Smooth muscle cell (in vitro differentiated cells): Measurements from ENCODE around the gene SEMA4F. TPM values are rescaled to one million over a fixed set of nuclear protein-coding genes. Genes with fewer than 3 reads are reported as not detected.

Source experiments
- DNase-seq: peaks from one replicate; lab custom pipeline; 2025; ENCODE audit not compliant: unreplicated experiment; lab: John Stamatoyannopoulos, UW
- H2AFZ ChIP-seq: fragments of 200-600 bp; sonication (generic); 2 replicates; pipeline ENCODE4 v1.6.0; 2016; ENCODE audit warnings: antibody characterized with exemption, low read depth, mild to moderate bottlenecking
- H3F3A ChIP-seq: fragments of 200-600 bp; sonication (generic); 2 replicates; pipeline ENCODE4 v1.6.0; 2017; ENCODE audit warnings: antibody characterized with exemption, low read depth
- H3K27ac ChIP-seq: fragments of 200-600 bp; sonication (generic); 2 replicates; pipeline ENCODE4 v1.5.1; 2016; ENCODE audit warnings: low read depth, mild to moderate bottlenecking
- H3K27me3 ChIP-seq: fragments of 200-600 bp; sonication (generic); 2 replicates; pipeline ENCODE4 v1.6.1; 2016; ENCODE audit warnings: low read depth, mild to moderate bottlenecking
- H3K36me3 ChIP-seq: fragments of 200-600 bp; sonication (generic); 2 replicates; pipeline ENCODE4 v1.5.1; 2016; ENCODE audit warnings: low read depth
- H3K4me1 ChIP-seq: fragments of 200-600 bp; sonication (generic); 2 replicates; pipeline ENCODE4 v1.5.1; 2016; ENCODE audit warnings: low read depth
- H3K4me2 ChIP-seq: fragments of 200-600 bp; sonication (generic); 2 replicates; pipeline ENCODE4 v1.6.0; 2016; ENCODE audit warnings: mild to moderate bottlenecking
- H3K4me3 ChIP-seq: fragments of 200-600 bp; sonication (generic); 2 replicates; pipeline ENCODE4 v1.5.1; 2016; ENCODE audit warnings: mild to moderate bottlenecking
- H3K79me2 ChIP-seq: fragments of 200-600 bp; sonication (generic); 2 replicates; pipeline ENCODE4 v1.6.0; 2016; ENCODE audit warnings: low read depth, mild to moderate bottlenecking
- H3K9ac ChIP-seq: fragments of 200-600 bp; sonication (generic); 2 replicates; pipeline ENCODE4 v1.6.0; 2016; ENCODE audit warnings: low read depth
- H3K9me3 ChIP-seq: fragments of 200-600 bp; sonication (generic); replicated peaks from 2 replicates; pipeline ENCODE4 v1.5.1; 2016; ENCODE audit warnings: low read depth
- H4K20me1 ChIP-seq: fragments of 200-600 bp; sonication (generic); 2 replicates; pipeline ENCODE4 v1.6.0; 2016; ENCODE audit warnings: low read depth
- CTCF ChIP-seq: fragments of 200-600 bp; sonication (generic); IDR thresholded peaks from 2 replicates; pipeline ENCODE4 v1.5.1; 2017; ENCODE audit warnings: borderline replicate concordance, mild to moderate bottlenecking, antibody characterized with exemption; ENCODE audit not compliant: insufficient read depth, poor library complexity, severe bottlenecking
- WGBS: methylation state at CpG from one replicate; pipeline ENCODE4 v1.1.7; 2016; ENCODE audit warnings: low lambda C conversion rate; 5-methylcytosine and 5-hydroxymethylcytosine counted together
- polyA plus RNA-seq: library from polyadenylated mRNA; unstranded; fragments of >200 nt; fragmentation: Nextera tagmentation; extraction: Ambion mirVana; gene quantifications from 2 replicates; pipeline ENCODE4 v1.2.1, GENCODE V29; 2016
- total RNA-seq: library from RNA; depleted of rRNA; stranded (reverse); fragments of >200 nt; gene quantifications from 2 replicates; pipeline ENCODE4 v1.2.3, GENCODE V29; 2014

SEMA4F gene
- total and polyA plus RNA-seq, 2 experiments from 2014 or later, result 8.5 to 16.7 TPM

DNA sequence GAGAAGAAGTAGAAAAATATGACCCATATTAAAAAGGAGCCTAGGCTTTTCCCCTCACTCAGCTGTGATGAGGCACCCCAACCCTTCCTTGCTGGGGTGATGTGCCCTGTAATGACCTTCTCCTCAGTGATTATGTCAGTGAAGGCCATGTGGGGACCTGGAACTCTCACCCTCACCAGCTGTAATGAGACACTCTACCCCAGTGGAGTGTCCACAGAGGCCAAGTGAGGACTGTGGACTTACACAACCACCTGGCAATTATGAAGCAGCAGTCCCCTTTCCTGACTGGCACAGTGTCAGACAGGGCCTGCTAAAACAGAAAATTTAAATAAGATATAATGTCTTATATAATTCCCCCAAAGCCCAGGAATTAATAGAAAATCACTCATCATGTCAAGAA lies 54.2 kb downstream of the SEMA4F start:
- TF ChIP-seq CTCF, result no peak
- H3K27ac ChIP-seq, result no peak overlapping the region
- H3K9ac ChIP-seq, result no peak overlapping the region
- H3F3A ChIP-seq, result no peaks in the 10 kb centered on the region
- H3K36me3 ChIP-seq, result no peaks in the 10 kb centered on the region
- H3K4me2 ChIP-seq, result no peak overlapping the region
- H3K4me1 ChIP-seq, result no peaks in the 10 kb centered on the region
- H3K4me3 ChIP-seq, result no peak overlapping the region
- DNase-seq, result no peak
- no peaks in the 10 kb centered on the region for H4K20me1 ChIP-seq
- H2AFZ ChIP-seq, result no peak overlapping the region
- no peaks in the 10 kb centered on the region for H3K79me2 ChIP-seq
- H3K27me3 ChIP-seq, result peaks cover 7% of the 10 kb centered on the region
- H3K9me3 ChIP-seq, result no peaks in the 10 kb centered on the region

GRCh38 chr2:74708883-74709282 lies 54.8 kb downstream of the SEMA4F start:
- no peak overlapping the region for H3K27ac ChIP-seq
- 69% methylated on average over 4 of the region's 4 CpGs for WGBS
- no peaks in the 10 kb centered on the region for H3K9me3 ChIP-seq
- no peak overlapping the region for H3K4me3 ChIP-seq
- no peaks in the 10 kb centered on the region for H3K4me1 ChIP-seq
- TF ChIP-seq CTCF, result no peak
- H3K27me3 ChIP-seq, result peaks cover 13% of the 10 kb centered on the region
- no peaks in the 10 kb centered on the region for H4K20me1 ChIP-seq
- H3K9ac ChIP-seq, result no peak overlapping the region
- H3K36me3 ChIP-seq, result no peaks in the 10 kb centered on the region
- no peak overlapping the region for H2AFZ ChIP-seq
- H3K4me2 ChIP-seq, result no peak overlapping the region
- H3F3A ChIP-seq, result no peaks in the 10 kb centered on the region
- no peaks in the 10 kb centered on the region for H3K79me2 ChIP-seq
- DNase-seq, result no peak

DNA sequence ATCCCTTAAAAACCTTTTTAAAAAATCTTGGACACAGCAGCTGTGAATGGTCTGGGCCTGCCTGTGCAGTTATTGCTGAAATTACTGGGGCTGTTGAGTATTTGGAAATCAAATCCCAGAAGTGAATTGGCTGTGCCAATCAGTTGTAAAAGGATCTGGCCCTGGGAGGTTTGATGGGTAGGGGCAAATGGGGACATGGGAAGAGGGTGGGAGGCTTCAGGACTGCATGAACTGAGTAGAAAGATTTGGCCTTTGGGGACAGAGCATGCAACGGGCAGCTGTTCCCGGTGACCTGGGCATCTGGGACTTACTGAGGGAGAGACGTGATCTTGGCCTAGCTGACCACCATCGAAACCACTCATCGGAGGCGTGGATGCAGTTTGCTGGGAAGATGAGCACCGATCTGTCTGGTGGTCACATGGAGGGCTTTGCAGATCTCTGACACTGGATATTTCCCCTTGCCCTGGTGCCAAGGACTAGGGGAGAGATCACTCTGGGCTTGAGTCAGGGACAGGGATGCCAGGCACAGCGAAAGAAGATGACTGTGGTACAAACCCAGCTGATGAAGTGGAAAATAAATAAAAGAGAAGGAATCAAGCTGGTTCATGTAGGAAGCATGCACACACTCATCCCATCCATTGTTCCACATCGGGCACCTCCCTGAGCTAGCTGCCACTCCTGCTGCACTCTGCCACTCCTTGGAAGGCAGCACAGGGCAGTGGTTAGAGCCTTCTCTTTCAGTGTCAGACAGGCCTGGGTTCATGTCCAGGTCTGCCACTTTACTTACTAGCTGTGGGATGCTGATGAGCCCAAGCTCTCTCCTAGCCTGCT lies 58.4 kb downstream of the SEMA4F start:
- H3K4me2 ChIP-seq, result no peak overlapping the region
- H3K27ac ChIP-seq, result no peak overlapping the region
- no peaks in the 10 kb centered on the region for H3F3A ChIP-seq
- no peak overlapping the region for H3K4me3 ChIP-seq
- peaks cover 21% of the 10 kb centered on the region for H3K27me3 ChIP-seq
- H3K79me2 ChIP-seq, result no peaks in the 10 kb centered on the region
- no peaks in the 10 kb centered on the region for H3K36me3 ChIP-seq
- no peak for DNase-seq
- H3K9ac ChIP-seq, result no peak overlapping the region
- no peak for TF ChIP-seq CTCF
- H3K9me3 ChIP-seq, result no peaks in the 10 kb centered on the region
- H3K4me1 ChIP-seq, result no peaks in the 10 kb centered on the region
- H4K20me1 ChIP-seq, result no peaks in the 10 kb centered on the region
- WGBS, result 93% methylated on average over 9 of the region's 9 CpGs
- no peak overlapping the region for H2AFZ ChIP-seq

DNA sequence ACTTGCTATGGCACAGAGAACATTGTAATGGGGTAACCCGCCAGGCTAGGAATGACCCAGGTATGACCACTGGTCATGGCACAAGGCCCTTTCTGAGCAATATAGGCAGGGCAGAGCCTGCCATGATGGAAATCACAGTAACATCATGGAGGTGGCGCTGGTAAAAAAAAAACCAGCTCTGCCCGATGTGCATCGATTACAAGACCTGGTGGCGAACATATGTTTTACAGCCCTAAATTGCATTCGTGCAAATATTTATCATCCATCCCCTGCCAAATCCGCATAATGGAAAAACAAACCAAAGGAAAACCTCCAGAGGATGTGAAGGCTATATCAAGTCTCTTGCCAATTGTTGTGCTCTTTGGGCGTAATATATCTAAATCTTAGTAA lies 60.6 kb downstream of the SEMA4F start:
- Histone ChIP-seq H3K9me3 (no peaks in the 10 kb centered on the region), H3K79me2 (no peaks in the 10 kb centered on the region), H3K4me3 (peak overlapping the region; percentile 57), H2AFZ (peak overlapping the region; percentile 77), H3K36me3 (no peaks in the 10 kb centered on the region), H3K4me1 (no peaks in the 10 kb centered on the region), H3K4me2 (peak overlapping the region; percentile 91), H3F3A (no peaks in the 10 kb centered on the region), H4K20me1 (no peaks in the 10 kb centered on the region), H3K27me3 (peaks cover 38% of the 10 kb centered on the region), H3K9ac (no peak overlapping the region), H3K27ac (no peak overlapping the region)
- WGBS, result 58% methylated on average over 8 of the region's 8 CpGs
- DNase-seq, result no peak
- no peak for TF ChIP-seq CTCF
